ENCODE measurements around the gene TTLL12. TPM values are rescaled to one million over a fixed set of nuclear protein-coding genes. Genes with fewer than 3 reads are reported as not detected.

TTLL12 gene
- total and polyA plus RNA-seq, 4 experiments from 2014 or later, result 20.8 to 29.6 (median 28.6) TPM

DNA sequence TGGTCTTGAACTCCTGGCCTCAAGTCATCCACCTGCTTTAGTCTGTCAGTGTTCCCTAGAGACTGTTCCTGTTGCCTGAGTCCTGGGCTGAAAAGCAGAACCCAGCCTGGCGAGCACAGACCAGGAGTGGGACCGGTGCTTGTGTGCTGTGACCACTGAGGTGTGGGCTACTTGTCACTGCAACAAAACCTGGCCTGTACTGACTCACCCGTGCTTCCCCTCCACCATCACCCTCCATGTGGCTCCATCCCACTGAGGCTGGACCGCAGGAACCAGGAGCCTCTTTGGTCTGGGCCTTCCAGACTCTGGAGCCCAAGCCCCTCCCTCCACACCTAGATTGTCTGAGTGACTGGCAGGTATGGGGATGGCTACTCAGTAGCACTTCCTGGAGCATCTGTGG is 52.4 kb downstream of the TTLL12 start:
- Mint-ChIP-seq H3K27ac (no peak overlapping the region), H3K36me3 (peaks cover 18 to 32% of the 10 kb centered on the region in 2 donors), H3K4me1 (peaks cover 0 to 6% (median 0%) of the 10 kb centered on the region in 4 donors), H3K27me3 (no peaks in the 10 kb centered on the region), H3K9me3 (no peaks in the 10 kb centered on the region), H3K4me3 (no peak overlapping the region)
- CTCF ChIA-PET (ENCODE audit: partially characterized antibody), result interaction anchor here (1.3 kb wide), 1 partner anchor 11 kb away, joined by 3 read pairs; no protein-coding TSS in a partner anchor
- intact Hi-C loops (cut with micrococcal nuclease), result no loop called here
- Histone ChIP-seq H3K36me3 (ENCODE audit: insufficient read depth, low read length) (peaks cover 8% of the 10 kb centered on the region), H3K27ac (ENCODE audit: low read depth, low read length) (no peak overlapping the region), H3K4me3 (ENCODE audit: low read length in 2 of 2) (no peak overlapping the region), H3K4me1 (ENCODE audit: insufficient read depth, low read length) (no peaks in the 10 kb centered on the region), H3K27me3 (ENCODE audit: insufficient read depth, low read length) (no peaks in the 10 kb centered on the region), H3K9me3 (ENCODE audit: control insufficient read depth in 1 of 2, low read length in 2 of 2) (no peaks in the 10 kb centered on the region)
- no peak for DNase-seq
- POLR2A ChIA-PET (ENCODE audit: partially characterized antibody), result no interaction called here

DNA sequence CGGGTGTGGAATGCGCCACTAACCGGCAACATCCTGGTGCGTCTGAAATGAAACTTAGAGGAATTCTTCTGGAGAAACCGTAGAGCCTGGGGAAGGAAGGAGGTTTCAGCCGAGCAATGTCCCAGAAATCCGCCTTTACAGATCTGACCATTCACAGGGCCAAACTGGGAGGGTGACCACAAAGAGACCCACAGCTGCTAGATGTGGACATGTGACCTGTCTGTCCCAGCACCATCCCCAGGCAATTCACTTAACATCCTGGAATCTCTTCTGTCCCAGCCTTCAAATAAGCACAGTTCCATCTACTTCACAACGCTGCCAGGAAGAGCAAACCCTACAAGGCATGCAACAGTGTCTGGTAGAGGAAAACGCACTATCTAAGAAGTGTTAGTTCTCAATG is 53.5 kb downstream of the TTLL12 start:
- no peak for DNase-seq
- no peak overlapping the region for H3K4me3 Mint-ChIP-seq
- H3K36me3 ChIP-seq (ENCODE audit: insufficient read depth, low read length), result peaks cover 8% of the 10 kb centered on the region
- H3K27me3 ChIP-seq (ENCODE audit: insufficient read depth, low read length), result no peaks in the 10 kb centered on the region
- H3K27ac Mint-ChIP-seq, result no peak overlapping the region
- H3K4me3 ChIP-seq (ENCODE audit: low read length in 2 of 2), result no peak overlapping the region
- H3K9me3 ChIP-seq (ENCODE audit: control insufficient read depth in 1 of 2, low read length in 2 of 2), result no peaks in the 10 kb centered on the region
- POLR2A ChIA-PET (ENCODE audit: partially characterized antibody), result no interaction called here
- CTCF ChIA-PET (ENCODE audit: partially characterized antibody), result interaction anchor here (1.3 kb wide), 1 partner anchor 9 kb away, joined by 3 read pairs; no protein-coding TSS in a partner anchor
- intact Hi-C loops (cut with micrococcal nuclease), result no loop called here
- H3K4me1 Mint-ChIP-seq, result peaks cover 0 to 2% (median 0%) of the 10 kb centered on the region in 4 donors
- H3K4me1 ChIP-seq (ENCODE audit: insufficient read depth, low read length), result no peaks in the 10 kb centered on the region
- no peaks in the 10 kb centered on the region for H3K27me3 Mint-ChIP-seq
- H3K9me3 Mint-ChIP-seq, result no peaks in the 10 kb centered on the region
- no peak overlapping the region for H3K27ac ChIP-seq (ENCODE audit: low read depth, low read length)
- H3K36me3 Mint-ChIP-seq, result peaks cover 10 to 27% of the 10 kb centered on the region in 2 donors

DNA sequence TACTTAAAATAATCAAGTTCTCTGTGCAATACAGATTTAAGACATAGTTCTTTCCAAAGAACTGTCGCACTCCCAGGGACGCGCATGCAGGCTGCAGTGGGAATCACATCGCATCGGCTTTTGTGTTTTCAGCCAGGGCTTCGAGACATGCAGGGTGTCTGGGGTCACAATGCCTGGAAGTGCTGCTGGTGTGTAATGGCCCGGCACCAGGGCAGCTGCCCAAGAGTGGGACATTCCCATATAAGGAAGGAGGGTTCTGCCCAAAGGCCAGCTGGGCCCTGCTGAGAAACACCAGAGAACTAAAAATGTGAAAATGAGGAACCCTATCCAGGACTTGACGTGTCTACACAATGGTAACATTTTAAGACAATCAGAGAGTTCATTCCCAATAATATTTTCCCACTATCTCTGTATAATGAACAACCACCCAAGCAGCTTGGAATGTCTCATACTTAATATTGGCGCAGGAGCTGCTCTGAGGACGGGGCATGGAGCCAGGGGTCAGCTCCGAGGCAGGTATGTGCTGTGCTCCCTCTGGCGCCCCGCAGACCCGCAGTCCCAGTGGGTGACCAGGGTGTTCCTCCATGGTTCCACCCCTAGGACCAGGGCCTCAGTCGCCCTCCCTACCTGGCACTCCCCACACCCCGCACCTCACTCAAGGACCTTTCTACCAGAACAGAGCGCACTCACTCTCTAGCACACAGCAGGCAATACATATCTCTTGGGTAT is 55.0 kb downstream of the TTLL12 start:
- H3K36me3 Mint-ChIP-seq, result peaks cover 10 to 17% of the 10 kb centered on the region in 2 donors
- H3K9me3 Mint-ChIP-seq, result no peaks in the 10 kb centered on the region
- no peaks in the 10 kb centered on the region for H3K27me3 Mint-ChIP-seq
- peak overlapping the region in 1 of 7 donors; percentile 11 for H3K27ac Mint-ChIP-seq
- Histone ChIP-seq H3K4me3 (ENCODE audit: low read length in 2 of 2) (no peak overlapping the region), H3K27ac (ENCODE audit: low read depth, low read length) (no peak overlapping the region), H3K27me3 (ENCODE audit: insufficient read depth, low read length) (no peaks in the 10 kb centered on the region), H3K4me1 (ENCODE audit: insufficient read depth, low read length) (no peaks in the 10 kb centered on the region), H3K36me3 (ENCODE audit: insufficient read depth, low read length) (peaks cover 3% of the 10 kb centered on the region), H3K9me3 (ENCODE audit: control insufficient read depth in 1 of 2, low read length in 2 of 2) (no peaks in the 10 kb centered on the region)
- H3K4me1 Mint-ChIP-seq, result peaks cover 0 to 2% (median 0%) of the 10 kb centered on the region in 4 donors
- intact Hi-C loops (cut with micrococcal nuclease), result no loop called here
- no peak overlapping the region for H3K4me3 Mint-ChIP-seq
- ChIA-PET POLR2A (ENCODE audit: partially characterized antibody) (no interaction called here), CTCF (ENCODE audit: partially characterized antibody) (no interaction called here)
- DNase-seq, result no peak

DNA sequence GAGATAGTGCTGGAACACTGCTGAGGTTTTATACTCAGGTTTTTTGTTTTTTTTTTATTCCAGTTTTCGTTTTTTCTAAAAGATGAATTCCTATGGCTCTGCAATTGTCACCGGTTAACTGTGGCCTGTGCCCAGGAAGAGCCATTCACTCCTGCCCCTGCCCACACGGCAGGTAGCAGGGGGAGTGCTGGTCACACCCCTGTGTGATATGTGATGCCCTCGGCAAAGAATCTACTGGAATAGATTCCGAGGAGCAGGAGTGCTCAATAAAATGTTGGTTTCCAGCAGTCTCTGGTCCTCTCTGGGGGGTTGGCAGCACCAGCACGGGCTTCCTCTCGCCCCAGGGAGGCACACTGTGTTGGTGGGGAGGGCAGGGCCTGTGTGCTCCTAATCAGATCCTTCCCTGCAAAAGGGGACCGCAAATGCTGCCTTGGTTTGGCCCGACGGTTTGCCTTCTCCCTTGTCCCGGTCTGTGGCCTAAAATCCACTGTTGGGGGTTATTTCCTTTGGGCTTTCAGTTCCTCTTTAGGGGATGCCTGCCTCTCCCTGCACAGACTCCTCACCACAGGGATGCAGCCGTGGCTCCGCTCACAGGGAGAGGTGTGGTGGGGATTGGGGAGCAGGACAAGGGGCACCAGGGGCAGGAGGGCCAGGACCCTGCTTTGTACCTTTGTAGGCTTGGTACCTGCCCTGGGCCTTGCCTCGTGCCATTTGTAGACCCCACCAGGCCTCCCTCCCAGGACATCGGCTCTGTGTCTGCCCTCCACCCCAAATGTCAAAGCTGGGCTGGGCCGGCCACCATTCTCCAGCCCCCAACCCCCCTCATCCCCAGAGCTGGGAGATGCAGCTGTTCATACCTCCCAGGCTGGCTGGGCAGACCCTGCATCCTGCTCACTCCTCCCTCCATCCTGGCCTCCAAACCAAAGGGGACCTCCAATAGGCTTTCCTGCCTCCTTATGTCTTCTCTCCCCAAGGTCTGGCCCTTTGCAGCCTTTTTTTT is 57.2 kb downstream of the TTLL12 start:
- CTCF ChIA-PET (ENCODE audit: partially characterized antibody), result no interaction called here
- H3K27me3 ChIP-seq (ENCODE audit: insufficient read depth, low read length), result no peaks in the 10 kb centered on the region
- H3K4me3 Mint-ChIP-seq, result no peak overlapping the region
- H3K27ac ChIP-seq (ENCODE audit: low read depth, low read length), result no peak overlapping the region
- no peaks in the 10 kb centered on the region for H3K4me1 ChIP-seq (ENCODE audit: insufficient read depth, low read length)
- DNase-seq, result no peak
- no peaks in the 10 kb centered on the region for H3K4me1 Mint-ChIP-seq
- peaks cover 7 to 11% of the 10 kb centered on the region in 2 donors for H3K36me3 Mint-ChIP-seq
- POLR2A ChIA-PET (ENCODE audit: partially characterized antibody), result no interaction called here
- H3K4me3 ChIP-seq (ENCODE audit: low read length in 2 of 2), result no peak overlapping the region
- H3K27ac Mint-ChIP-seq, result peak overlapping the region in 1 of 7 donors; percentile 6
- no peaks in the 10 kb centered on the region for H3K9me3 Mint-ChIP-seq
- no peaks in the 10 kb centered on the region for H3K27me3 Mint-ChIP-seq
- intact Hi-C loops (cut with micrococcal nuclease), result no loop called here
- no peaks in the 10 kb centered on the region for H3K9me3 ChIP-seq (ENCODE audit: control insufficient read depth in 1 of 2, low read length in 2 of 2)
- H3K36me3 ChIP-seq (ENCODE audit: insufficient read depth, low read length), result no peaks in the 10 kb centered on the region

DNA sequence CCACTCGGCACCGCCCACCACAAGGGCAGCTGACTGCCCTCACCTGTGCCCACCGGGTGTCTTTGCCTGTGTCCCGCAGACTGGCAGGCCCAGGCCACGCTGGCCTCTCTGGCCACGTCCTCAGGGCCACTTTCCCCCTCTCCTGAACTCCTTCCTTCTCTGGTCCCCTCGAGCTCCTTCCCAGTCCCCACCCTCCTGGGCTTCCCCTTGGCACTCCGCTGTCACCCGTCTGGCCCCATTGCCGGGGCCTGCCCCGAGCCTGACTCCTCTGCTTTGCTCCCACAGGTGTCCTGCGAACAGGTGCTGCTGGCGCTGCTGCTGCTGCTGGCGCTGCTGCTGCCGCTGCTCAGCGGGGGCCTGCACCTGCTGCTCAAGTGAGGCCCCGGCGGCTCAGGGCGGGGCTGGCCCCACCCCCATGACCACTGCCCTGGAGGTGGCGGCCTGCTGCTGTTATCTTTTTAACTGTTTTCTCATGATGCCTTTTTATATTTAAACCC is 58.0 kb downstream of the TTLL12 start:
- POLR2A ChIA-PET (ENCODE audit: partially characterized antibody), result no interaction called here
- Histone ChIP-seq H3K27me3 (ENCODE audit: insufficient read depth, low read length) (no peaks in the 10 kb centered on the region), H3K36me3 (ENCODE audit: insufficient read depth, low read length) (no peaks in the 10 kb centered on the region), H3K4me3 (ENCODE audit: low read length in 2 of 2) (no peak overlapping the region), H3K9me3 (ENCODE audit: control insufficient read depth in 1 of 2, low read length in 2 of 2) (no peaks in the 10 kb centered on the region), H3K27ac (ENCODE audit: low read depth, low read length) (no peak overlapping the region), H3K4me1 (ENCODE audit: insufficient read depth, low read length) (no peaks in the 10 kb centered on the region)
- CTCF ChIA-PET (ENCODE audit: partially characterized antibody), result no interaction called here
- intact Hi-C loops (cut with micrococcal nuclease), result no loop called here
- no peak for DNase-seq
- Mint-ChIP-seq H3K9me3 (no peaks in the 10 kb centered on the region), H3K4me3 (no peak overlapping the region), H3K27me3 (no peaks in the 10 kb centered on the region), H3K27ac (no peak overlapping the region), H3K36me3 (peaks cover 7 to 11% of the 10 kb centered on the region in 2 donors), H3K4me1 (no peaks in the 10 kb centered on the region)

DNA sequence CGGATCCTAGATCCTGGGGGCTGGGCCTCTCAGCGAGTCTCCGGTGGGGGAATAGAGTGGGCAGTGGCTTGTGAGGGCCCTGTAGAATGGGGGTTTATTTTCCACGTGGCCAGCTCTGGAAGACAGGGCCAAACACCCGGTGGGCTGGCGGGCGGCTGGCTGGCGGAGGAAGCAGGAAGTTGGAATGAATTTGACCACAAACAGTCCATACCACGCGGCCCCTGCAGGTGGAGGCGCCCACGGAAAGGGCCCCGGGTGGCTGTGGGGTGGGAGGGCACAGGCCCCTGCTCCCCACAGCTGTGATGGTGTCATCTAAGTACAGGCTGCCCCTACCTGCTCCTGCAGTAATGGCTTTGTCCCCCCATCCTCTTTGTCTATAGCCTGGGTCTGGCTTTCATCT is 58.8 kb downstream of the TTLL12 start:
- Histone ChIP-seq H3K27me3 (ENCODE audit: insufficient read depth, low read length) (no peaks in the 10 kb centered on the region), H3K4me1 (ENCODE audit: insufficient read depth, low read length) (no peaks in the 10 kb centered on the region), H3K4me3 (ENCODE audit: low read length in 2 of 2) (no peak overlapping the region), H3K9me3 (ENCODE audit: control insufficient read depth in 1 of 2, low read length in 2 of 2) (no peaks in the 10 kb centered on the region), H3K36me3 (ENCODE audit: insufficient read depth, low read length) (no peaks in the 10 kb centered on the region), H3K27ac (ENCODE audit: low read depth, low read length) (no peak overlapping the region)
- DNase-seq, result no peak
- Mint-ChIP-seq H3K9me3 (no peaks in the 10 kb centered on the region), H3K36me3 (peaks cover 4 to 6% of the 10 kb centered on the region in 2 donors), H3K27me3 (no peaks in the 10 kb centered on the region), H3K27ac (peak overlapping the region in 1 of 7 donors; percentile 31), H3K4me3 (no peak overlapping the region), H3K4me1 (no peaks in the 10 kb centered on the region)
- POLR2A ChIA-PET (ENCODE audit: partially characterized antibody), result no interaction called here
- CTCF ChIA-PET (ENCODE audit: partially characterized antibody), result no interaction called here
- intact Hi-C loops (cut with micrococcal nuclease), result no loop called here

DNA sequence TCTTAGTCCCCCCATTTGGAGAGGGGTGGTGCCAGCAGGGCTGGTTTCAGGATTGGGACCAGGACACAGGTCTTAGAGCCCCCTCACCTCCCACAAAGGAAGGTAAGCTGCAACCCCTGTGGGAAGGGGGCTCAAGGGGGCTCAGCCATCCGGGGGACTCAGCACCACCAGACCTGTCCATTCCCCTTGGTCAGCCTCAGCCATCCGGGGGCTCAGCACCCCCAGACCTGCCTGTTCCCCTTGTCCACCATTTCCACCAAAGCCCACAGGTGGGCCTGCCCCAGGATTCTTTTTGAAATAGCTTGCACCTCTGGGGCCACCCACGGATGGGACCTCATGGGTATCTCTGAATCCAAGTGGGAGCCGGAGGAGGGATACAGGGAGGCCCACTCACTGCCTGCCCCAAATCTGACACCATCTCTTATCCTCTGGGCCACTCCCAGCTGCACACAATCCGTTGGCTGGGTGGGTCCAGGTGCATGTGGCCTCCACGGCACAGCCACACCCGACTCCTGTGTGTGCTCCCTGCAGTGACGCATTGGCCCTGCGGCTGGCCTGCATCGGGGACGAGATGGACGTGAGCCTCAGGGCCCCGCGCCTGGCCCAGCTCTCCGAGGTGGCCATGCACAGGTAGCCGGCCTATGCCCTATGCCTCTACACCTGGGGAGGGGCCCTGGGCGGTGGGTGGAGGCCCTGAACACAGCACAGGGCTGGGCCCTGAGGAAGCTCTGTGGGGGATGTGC is 59.6 kb downstream of the TTLL12 start:
- H3K36me3 ChIP-seq (ENCODE audit: insufficient read depth, low read length), result no peaks in the 10 kb centered on the region
- no peaks in the 10 kb centered on the region for H3K27me3 ChIP-seq (ENCODE audit: insufficient read depth, low read length)
- Mint-ChIP-seq H3K4me3 (no peak overlapping the region), H3K27me3 (no peaks in the 10 kb centered on the region), H3K27ac (no peak overlapping the region), H3K36me3 (peaks cover 4 to 5% of the 10 kb centered on the region in 2 donors), H3K9me3 (no peaks in the 10 kb centered on the region), H3K4me1 (no peaks in the 10 kb centered on the region)
- no peaks in the 10 kb centered on the region for H3K4me1 ChIP-seq (ENCODE audit: insufficient read depth, low read length)
- no peak overlapping the region for H3K27ac ChIP-seq (ENCODE audit: low read depth, low read length)
- intact Hi-C loops (cut with micrococcal nuclease), result no loop called here
- H3K9me3 ChIP-seq (ENCODE audit: control insufficient read depth in 1 of 2, low read length in 2 of 2), result no peaks in the 10 kb centered on the region
- H3K4me3 ChIP-seq (ENCODE audit: low read length in 2 of 2), result no peak overlapping the region
- no peak for DNase-seq
- POLR2A ChIA-PET (ENCODE audit: partially characterized antibody), result no interaction called here
- CTCF ChIA-PET (ENCODE audit: partially characterized antibody), result no interaction called here

All from CD4-positive, alpha-beta memory T cell (primary cell).